ENCODE data around the gene OVOL3. TPM values are rescaled to one million over a fixed set of nuclear protein-coding genes. Genes with fewer than 3 reads are reported as not detected.

OVOL3 gene
- total RNA-seq (2021) (0.47 and 0.63 TPM in 2 replicates), Bru-seq, nascent RNA (percentile 36 among the genes with signal in this experiment), BruChase-seq, experiment 1, labeled RNA remaining after a 2-hour chase (percentile 28 among the genes with signal in this experiment), BruChase-seq, experiment 2, labeled RNA remaining after a 6-hour chase (percentile 35 among the genes with signal in this experiment)
- long read RNA-seq, result 0 reads

- H3K4me3 ChIP-seq (ENCODE audit: low read depth, low read length, poor library complexity, severe bottlenecking), result no peak within 1 kb of the TSS
- H3K4me1 ChIP-seq (ENCODE audit: insufficient read depth, low read length, poor library complexity, severe bottlenecking), result peaks cover 6% of the 10 kb centered on the region
- H3K9me3 ChIP-seq (ENCODE audit: low read depth, low read length, poor library complexity, severe bottlenecking), result no peaks in the 10 kb centered on the region
- DNase-seq (ENCODE audit: low spot score), result no peak
- TF ChIP-seq CTCF (conservative IDR thresholded peaks at IDR 0.05; ENCODE audit: low read depth, low read length) (no peak), EZH2 (IDR thresholded peaks at IDR 0.05; ENCODE audit: borderline replicate concordance, low read depth, low read length, poor library complexity, severe bottlenecking) (no peak)
- no TSS peak for BruUV-seq (replicated peaks)
- no peak within 1 kb of the TSS for H3K27ac ChIP-seq (ENCODE audit: low read depth, low read length, poor library complexity, severe bottlenecking)
- intact Hi-C loops (cut with micrococcal nuclease; ENCODE audit: unreplicated experiment), result no loop called here
- ChIA-PET CTCF (interaction anchor here (0.5 kb wide), 1 partner anchor 290 kb away, joined by 3 read pairs; no protein-coding TSS in a partner anchor), POLR2A (ENCODE audit: low non-redundant PET) (no interaction called here)
- no peaks in the 10 kb centered on the region for H3K27me3 ChIP-seq (replicated peaks; ENCODE audit: insufficient read depth, low read depth, low read length, poor library complexity)
- peaks cover 14% of the 10 kb centered on the region for H3K36me3 ChIP-seq (ENCODE audit: insufficient read depth, low read length, poor library complexity, severe bottlenecking)
Measured at GRCh38 chr19:36110487-36111199, at the start of gene OVOL3. Gene OVOL3 (plus strand): TSS chr19:36111143. CDS start chr19:36111203, 60 bp downstream.

- POLR2A ChIA-PET (ENCODE audit: low non-redundant PET), result no interaction called here
- Histone ChIP-seq H3K4me1 (ENCODE audit: insufficient read depth, low read length, poor library complexity, severe bottlenecking) (peaks cover 5% of the 10 kb centered on the region), H3K4me3 (ENCODE audit: low read depth, low read length, poor library complexity, severe bottlenecking) (no peak overlapping the region), H3K27me3 (replicated peaks; ENCODE audit: insufficient read depth, low read depth, low read length, poor library complexity) (no peaks in the 10 kb centered on the region), H3K9me3 (ENCODE audit: low read depth, low read length, poor library complexity, severe bottlenecking) (no peaks in the 10 kb centered on the region), H3K36me3 (ENCODE audit: insufficient read depth, low read length, poor library complexity, severe bottlenecking) (peaks cover 60% of the 10 kb centered on the region), H3K27ac (ENCODE audit: low read depth, low read length, poor library complexity, severe bottlenecking) (no peak overlapping the region)
- CTCF ChIA-PET, result no interaction called here
- BruUV-seq (replicated peaks), result no TSS peak
- TF ChIP-seq CTCF (conservative IDR thresholded peaks at IDR 0.05; ENCODE audit: low read depth, low read length) (no peak), EZH2 (IDR thresholded peaks at IDR 0.05; ENCODE audit: borderline replicate concordance, low read depth, low read length, poor library complexity, severe bottlenecking) (no peak)
- DNase-seq (ENCODE audit: low spot score), result no peak
- intact Hi-C loops (cut with micrococcal nuclease; ENCODE audit: unreplicated experiment), result loop anchor here (10.0 kb wide), 1 partner anchor 113 kb away; no protein-coding TSS in a partner anchor
Measured at GRCh38 chr19:36061367-36061766, 49.6 kb upstream of the OVOL3 start.

- Histone ChIP-seq H3K36me3 (ENCODE audit: insufficient read depth, low read length, poor library complexity, severe bottlenecking) (peaks cover 62% of the 10 kb centered on the region), H3K4me1 (ENCODE audit: insufficient read depth, low read length, poor library complexity, severe bottlenecking) (no peaks in the 10 kb centered on the region), H3K4me3 (ENCODE audit: low read depth, low read length, poor library complexity, severe bottlenecking) (no peak overlapping the region), H3K27ac (ENCODE audit: low read depth, low read length, poor library complexity, severe bottlenecking) (no peak overlapping the region), H3K9me3 (ENCODE audit: low read depth, low read length, poor library complexity, severe bottlenecking) (no peaks in the 10 kb centered on the region), H3K27me3 (replicated peaks; ENCODE audit: insufficient read depth, low read depth, low read length, poor library complexity) (no peaks in the 10 kb centered on the region)
- no TSS peak for BruUV-seq (replicated peaks)
- ChIA-PET CTCF (no interaction called here), POLR2A (ENCODE audit: low non-redundant PET) (no interaction called here)
- no peak for TF ChIP-seq EZH2 (IDR thresholded peaks at IDR 0.05; ENCODE audit: borderline replicate concordance, low read depth, low read length, poor library complexity, severe bottlenecking)
- no peak for TF ChIP-seq CTCF (conservative IDR thresholded peaks at IDR 0.05; ENCODE audit: low read depth, low read length)
- DNase-seq (ENCODE audit: low spot score), result no peak
- intact Hi-C loops (cut with micrococcal nuclease; ENCODE audit: unreplicated experiment), result loop anchor here (10.0 kb wide), 1 partner anchor 110 kb away; no protein-coding TSS in a partner anchor
Measured at GRCh38 chr19:36064826-36065225, 46.1 kb upstream of the OVOL3 start.

Data from A673 (cell line).